Fibroblast of mammary gland (primary cell): Measurements from ENCODE around the gene NMT1.
"Not testable (repeated sequence)": the region's sequence is repeated elsewhere in the genome, so short reads cannot be mapped to it uniquely, and the experiment has no call there.

Source experiments
- DNase-seq: peaks from one replicate; pipeline ENCODE4 v3.0.0-alpha.2; 2010; ENCODE audit warnings: low read depth
- H3K4me3 ChIP-seq: 2 replicates; pipeline ENCODE4 v1.5.1; 2011; ENCODE audit warnings: low read depth, mild to moderate bottlenecking, low read length, moderate library complexity; ENCODE audit not compliant: control insufficient read depth
- TF ChIP-seq, protein P1 (sequence below): conservative IDR thresholded peaks from 2 replicates; pipeline ENCODE4 v1.5.1; 2011; ENCODE audit warnings: low read depth, low read length, inconsistent platforms; ENCODE audit not compliant: control insufficient read depth, insufficient read depth

The NMT1 gene

DNA sequence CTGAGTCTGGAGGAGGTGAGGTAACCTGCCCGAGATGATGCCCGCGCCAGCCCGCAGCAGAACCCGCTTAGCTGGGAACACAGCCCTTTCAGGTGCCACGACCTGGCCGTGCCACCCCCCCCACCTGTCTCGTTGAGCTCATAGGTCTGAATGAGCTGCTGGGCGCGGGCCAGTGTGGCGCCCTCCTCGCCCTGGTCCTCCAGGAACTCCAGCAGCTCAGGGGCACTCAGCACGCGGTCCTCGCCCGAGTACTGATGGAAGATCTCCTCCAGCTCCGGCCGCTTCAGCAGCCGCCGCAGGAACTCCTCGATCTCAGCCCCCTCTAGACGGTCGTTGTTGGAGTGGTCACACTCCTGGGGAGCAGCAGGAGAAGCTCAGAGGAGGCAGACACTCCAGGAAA lies 57.6 kb downstream of the NMT1 start:
- TF ChIP-seq, protein P1, sequence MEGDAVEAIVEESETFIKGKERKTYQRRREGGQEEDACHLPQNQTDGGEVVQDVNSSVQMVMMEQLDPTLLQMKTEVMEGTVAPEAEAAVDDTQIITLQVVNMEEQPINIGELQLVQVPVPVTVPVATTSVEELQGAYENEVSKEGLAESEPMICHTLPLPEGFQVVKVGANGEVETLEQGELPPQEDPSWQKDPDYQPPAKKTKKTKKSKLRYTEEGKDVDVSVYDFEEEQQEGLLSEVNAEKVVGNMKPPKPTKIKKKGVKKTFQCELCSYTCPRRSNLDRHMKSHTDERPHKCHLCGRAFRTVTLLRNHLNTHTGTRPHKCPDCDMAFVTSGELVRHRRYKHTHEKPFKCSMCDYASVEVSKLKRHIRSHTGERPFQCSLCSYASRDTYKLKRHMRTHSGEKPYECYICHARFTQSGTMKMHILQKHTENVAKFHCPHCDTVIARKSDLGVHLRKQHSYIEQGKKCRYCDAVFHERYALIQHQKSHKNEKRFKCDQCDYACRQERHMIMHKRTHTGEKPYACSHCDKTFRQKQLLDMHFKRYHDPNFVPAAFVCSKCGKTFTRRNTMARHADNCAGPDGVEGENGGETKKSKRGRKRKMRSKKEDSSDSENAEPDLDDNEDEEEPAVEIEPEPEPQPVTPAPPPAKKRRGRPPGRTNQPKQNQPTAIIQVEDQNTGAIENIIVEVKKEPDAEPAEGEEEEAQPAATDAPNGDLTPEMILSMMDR = no peak
- no peak overlapping the region for H3K4me3 ChIP-seq
- DNase-seq = no peak

GRCh38 chr17:45119964-45120363 lies 58.8 kb downstream of the NMT1 start:
- no peak overlapping the region for H3K4me3 ChIP-seq
- no peak for DNase-seq
- TF ChIP-seq, protein P1 = no peak

GRCh38 chr17:45120558-45120957 lies 59.4 kb downstream of the NMT1 start:
- no peak for DNase-seq
- H3K4me3 ChIP-seq = no peak overlapping the region
- TF ChIP-seq, protein P1 = no peak

- H3K4me3 ChIP-seq = no peak overlapping the region
- TF ChIP-seq, protein P1 = no peak
- no peak for DNase-seq
Observed at GRCh38 chr17:45121055-45121454, 59.9 kb downstream of the NMT1 start.

- DNase-seq = no peak
- H3K4me3 ChIP-seq = no peak overlapping the region
- TF ChIP-seq, protein P1 = no peak
Observed at GRCh38 chr17:45123076-45123770, 62.1 kb downstream of the NMT1 start.

DNA sequence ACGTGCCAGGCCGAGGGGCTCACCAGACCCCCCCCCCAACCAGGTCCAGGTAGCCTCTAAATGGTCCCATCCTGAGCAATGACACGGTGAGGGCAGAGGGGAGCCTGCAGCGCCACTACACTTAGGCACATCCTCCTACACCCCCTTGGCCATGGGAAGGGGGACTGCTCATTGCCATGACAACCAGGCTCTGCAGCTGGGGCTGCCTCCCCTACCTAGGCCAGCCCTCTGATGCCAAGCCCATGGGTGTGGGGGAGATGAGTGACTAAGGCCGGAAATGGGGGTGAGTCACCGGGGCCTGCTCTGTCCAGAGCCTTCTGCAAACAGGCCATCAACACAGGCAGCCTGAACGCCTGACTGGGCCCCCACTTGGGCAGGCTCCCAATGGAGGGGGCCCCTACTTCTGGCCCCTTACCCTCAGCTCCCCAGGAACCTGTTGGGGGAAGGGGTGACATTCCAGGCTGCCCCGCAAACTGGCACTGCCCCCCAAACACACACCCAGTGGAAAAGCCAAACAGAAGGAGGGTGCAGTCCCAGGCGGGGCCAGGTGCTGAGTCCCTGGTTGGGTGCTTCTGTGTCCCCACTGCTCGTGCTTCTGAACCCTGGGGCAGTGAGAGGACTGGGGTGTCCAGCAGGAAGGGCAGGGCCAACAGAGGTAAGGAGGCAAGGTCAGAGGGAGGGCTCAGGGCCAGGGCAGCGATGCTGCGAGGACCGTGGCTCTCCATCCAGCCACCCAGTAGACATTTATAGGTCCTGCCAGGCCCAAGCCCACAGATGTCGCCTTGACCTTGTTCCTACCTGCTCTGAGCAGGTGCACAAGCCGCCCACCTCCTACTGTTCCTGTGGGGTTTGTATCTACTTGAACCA lies 63.0 kb downstream of the NMT1 start:
- H3K4me3 ChIP-seq = no peak overlapping the region
- peak; percentile 86 for DNase-seq
- TF ChIP-seq, protein P1 = no peak

- not testable (repeated sequence) for H3K4me3 ChIP-seq, DNase-seq
Observed at GRCh38 chr17:45124797-45125122, 63.6 kb downstream of the NMT1 start.
